Astrocyte of the cerebellum (primary cell): ENCODE data around the gene MRTFB.

Source experiments
- DNase-seq: peaks from one replicate; pipeline ENCODE4 v3.0.0-alpha.2; 2011; ENCODE audit warnings: low read depth
- H3K4me3 ChIP-seq: 2 replicates; pipeline ENCODE4 v1.5.1; 2011; ENCODE audit warnings: mild to moderate bottlenecking, low read depth, low read length, moderate library complexity
- in situ Hi-C: cut with HindIII; loops from 2 replicates; pipeline ENCODE4 v1.10.0; 2017; ENCODE audit warnings: low sequenced_read_pairs
- TF ChIP-seq, protein P1 (sequence below): IDR thresholded peaks from 2 replicates; pipeline ENCODE4 v1.5.1; 2012; ENCODE audit warnings: low read length, low read depth, moderate library complexity, mild to moderate bottlenecking; ENCODE audit errors: missing control alignments

The MRTFB gene

DNA sequence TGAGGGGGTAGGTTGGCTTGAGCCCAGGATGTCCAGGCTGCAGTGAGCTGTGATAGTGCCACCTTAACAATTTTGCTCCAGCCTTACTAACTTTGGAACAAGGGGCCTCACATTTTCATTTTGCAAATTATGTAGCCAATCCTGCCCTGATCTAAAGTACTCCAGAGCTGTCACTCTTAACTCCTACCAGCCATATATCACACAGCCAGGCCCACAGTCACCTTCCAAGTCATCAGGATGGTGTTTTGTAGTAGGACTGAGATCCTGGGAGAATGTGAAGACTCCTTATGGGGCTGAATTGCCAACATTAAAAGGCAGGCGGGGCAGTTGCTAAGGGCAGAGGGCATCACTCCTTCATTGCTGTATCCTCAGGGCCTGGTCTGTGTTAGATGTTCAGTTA lies 243.0 kb downstream of the MRTFB start:
- in situ Hi-C loops, result no loop called here
- H3K4me3 ChIP-seq, result no peak overlapping the region
- TF ChIP-seq, protein P1, sequence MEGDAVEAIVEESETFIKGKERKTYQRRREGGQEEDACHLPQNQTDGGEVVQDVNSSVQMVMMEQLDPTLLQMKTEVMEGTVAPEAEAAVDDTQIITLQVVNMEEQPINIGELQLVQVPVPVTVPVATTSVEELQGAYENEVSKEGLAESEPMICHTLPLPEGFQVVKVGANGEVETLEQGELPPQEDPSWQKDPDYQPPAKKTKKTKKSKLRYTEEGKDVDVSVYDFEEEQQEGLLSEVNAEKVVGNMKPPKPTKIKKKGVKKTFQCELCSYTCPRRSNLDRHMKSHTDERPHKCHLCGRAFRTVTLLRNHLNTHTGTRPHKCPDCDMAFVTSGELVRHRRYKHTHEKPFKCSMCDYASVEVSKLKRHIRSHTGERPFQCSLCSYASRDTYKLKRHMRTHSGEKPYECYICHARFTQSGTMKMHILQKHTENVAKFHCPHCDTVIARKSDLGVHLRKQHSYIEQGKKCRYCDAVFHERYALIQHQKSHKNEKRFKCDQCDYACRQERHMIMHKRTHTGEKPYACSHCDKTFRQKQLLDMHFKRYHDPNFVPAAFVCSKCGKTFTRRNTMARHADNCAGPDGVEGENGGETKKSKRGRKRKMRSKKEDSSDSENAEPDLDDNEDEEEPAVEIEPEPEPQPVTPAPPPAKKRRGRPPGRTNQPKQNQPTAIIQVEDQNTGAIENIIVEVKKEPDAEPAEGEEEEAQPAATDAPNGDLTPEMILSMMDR, result no peak
- no peak for DNase-seq

DNA sequence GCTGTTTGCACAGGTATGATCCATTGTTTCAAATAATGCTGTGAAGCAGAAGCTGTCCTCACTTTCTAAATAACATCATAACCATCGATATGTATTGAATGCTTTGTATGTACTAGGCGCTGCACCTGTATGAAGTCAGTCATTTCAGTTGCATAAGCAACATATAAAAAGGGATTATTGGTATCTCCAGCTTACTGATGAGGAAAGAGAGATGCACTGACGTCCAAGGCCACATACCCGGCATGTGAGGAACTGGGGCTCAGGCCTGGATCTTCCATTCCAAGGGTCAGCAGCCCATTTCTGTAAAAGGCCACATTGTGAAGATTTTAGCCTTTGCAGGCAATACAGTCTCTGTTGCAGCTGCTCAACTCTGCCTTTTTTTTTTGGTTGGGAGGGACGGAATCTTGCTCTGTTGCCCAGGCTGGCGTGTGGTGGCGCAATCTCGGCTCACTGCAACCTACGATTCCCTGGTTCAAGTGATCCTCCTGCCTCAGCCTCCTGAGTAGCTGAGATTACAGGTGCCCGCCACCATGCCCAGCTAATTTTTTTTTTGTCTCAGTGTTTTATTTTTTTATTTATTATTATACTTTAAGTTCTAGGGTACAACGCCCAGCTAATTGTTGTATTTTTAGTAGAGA lies 244.7 kb downstream of the MRTFB start:
- no peak for DNase-seq
- no peak overlapping the region for H3K4me3 ChIP-seq
- TF ChIP-seq, protein P1, result no peak
- in situ Hi-C loops, result loop anchor here (5.0 kb wide), 1 partner anchor 91 kb away; no protein-coding TSS in a partner anchor
